NB4 (cell line): ENCODE measurements around the gene NELL1.

ENCODE experiments used
- MYC ChIP-seq: IDR thresholded peaks from 2 replicates; pipeline ENCODE4 v1.6.1; 2011; ENCODE audit warnings: low read depth, low read length
- POLR2A ChIP-seq: IDR thresholded peaks from 2 replicates; pipeline ENCODE4 v1.6.1; 2011; ENCODE audit warnings: mild to moderate bottlenecking; ENCODE audit not compliant: insufficient read length; ENCODE audit errors: extremely low read depth
- TF ChIP-seq, protein P1 (sequence below): IDR thresholded peaks from one replicate; pipeline ENCODE4 v1.5.1; 2012; ENCODE audit warnings: low read depth, low read length
- TF ChIP-seq, protein P2 (sequence below): IDR thresholded peaks from 2 replicates; pipeline ENCODE4 v1.6.1; 2011; ENCODE audit warnings: low read depth, low read length

DNA sequence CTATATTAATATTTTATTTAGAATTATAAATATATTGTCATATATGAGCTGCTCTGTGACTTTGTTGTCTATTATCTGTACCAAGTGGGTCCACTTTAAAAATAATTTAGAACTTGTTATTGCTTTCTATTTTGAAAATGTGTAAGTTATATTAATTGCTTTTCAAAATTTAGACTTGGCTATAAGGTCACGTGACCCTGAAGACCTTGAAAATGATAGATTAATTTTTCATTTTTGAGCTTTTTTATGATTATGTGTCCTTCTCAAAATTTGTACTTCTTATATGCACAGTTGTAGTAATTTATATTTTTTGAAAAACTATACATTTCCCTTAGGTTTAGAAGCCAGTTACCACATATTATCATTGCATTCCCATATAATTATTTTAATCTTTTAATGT is 826.5 kb downstream of the NELL1 start:
- TF ChIP-seq POLR2A = no peak
- TF ChIP-seq, protein P1, sequence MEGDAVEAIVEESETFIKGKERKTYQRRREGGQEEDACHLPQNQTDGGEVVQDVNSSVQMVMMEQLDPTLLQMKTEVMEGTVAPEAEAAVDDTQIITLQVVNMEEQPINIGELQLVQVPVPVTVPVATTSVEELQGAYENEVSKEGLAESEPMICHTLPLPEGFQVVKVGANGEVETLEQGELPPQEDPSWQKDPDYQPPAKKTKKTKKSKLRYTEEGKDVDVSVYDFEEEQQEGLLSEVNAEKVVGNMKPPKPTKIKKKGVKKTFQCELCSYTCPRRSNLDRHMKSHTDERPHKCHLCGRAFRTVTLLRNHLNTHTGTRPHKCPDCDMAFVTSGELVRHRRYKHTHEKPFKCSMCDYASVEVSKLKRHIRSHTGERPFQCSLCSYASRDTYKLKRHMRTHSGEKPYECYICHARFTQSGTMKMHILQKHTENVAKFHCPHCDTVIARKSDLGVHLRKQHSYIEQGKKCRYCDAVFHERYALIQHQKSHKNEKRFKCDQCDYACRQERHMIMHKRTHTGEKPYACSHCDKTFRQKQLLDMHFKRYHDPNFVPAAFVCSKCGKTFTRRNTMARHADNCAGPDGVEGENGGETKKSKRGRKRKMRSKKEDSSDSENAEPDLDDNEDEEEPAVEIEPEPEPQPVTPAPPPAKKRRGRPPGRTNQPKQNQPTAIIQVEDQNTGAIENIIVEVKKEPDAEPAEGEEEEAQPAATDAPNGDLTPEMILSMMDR = no peak
- TF ChIP-seq, protein P2, sequence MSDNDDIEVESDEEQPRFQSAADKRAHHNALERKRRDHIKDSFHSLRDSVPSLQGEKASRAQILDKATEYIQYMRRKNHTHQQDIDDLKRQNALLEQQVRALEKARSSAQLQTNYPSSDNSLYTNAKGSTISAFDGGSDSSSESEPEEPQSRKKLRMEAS = no peak
- no peak for TF ChIP-seq MYC
